SK-N-SH (cell line): Measurements from ENCODE around the gene ADPRHL1. TPM values are rescaled to one million over a fixed set of nuclear protein-coding genes. Genes with fewer than 3 reads are reported as not detected.

Source experiments
- CTCF ChIA-PET: fragments of 300-600, 350-600 bp; formaldehyde crosslinking; extraction: SDS; loops from one replicate; lab custom pipeline; 2021; lab: Yijun Ruan, JAX
- POLR2A ChIA-PET: fragments of 350-600 bp; sonication (Branson Sonifier 250); formaldehyde crosslinking; extraction: SDS; loops from one replicate; lab custom pipeline; 2020; ENCODE audit warnings: antibody characterized with exemption, inconsistent platforms; lab: Yijun Ruan, JAX
- DNase-seq: peaks from one replicate; pipeline ENCODE4 v3.0.0; 2012
- H2AFZ ChIP-seq: fragments of 200-600 bp; sonication (generic); 2 replicates; pipeline ENCODE4 v1.8.1; 2016; ENCODE audit warnings: antibody characterized with exemption, mild to moderate bottlenecking, low read depth
- H3F3A ChIP-seq: fragments of 200-600 bp; sonication (generic); replicated peaks from 2 replicates; pipeline ENCODE3; 2016; ENCODE audit warnings: antibody characterized with exemption, mild to moderate bottlenecking; ENCODE audit not compliant: insufficient read depth
- H3K27ac ChIP-seq, 2 experiments: fragments of 200-500 bp in 1 of 2; fragments of 200-600 bp in 1 of 2; sonication (Bioruptor generic) in 1 of 2; sonication (generic), shearing (Covaris generic) in 1 of 2; 2 replicates each; pipeline versions ENCODE4 v1.5.1 to v1.6.1; 2014 to 2016; ENCODE audit warnings: low read depth in 2 of 2, inconsistent platforms in 1 of 2, low read length in 1 of 2, mild to moderate bottlenecking in 1 of 2, mixed read lengths in 1 of 2
- H3K27me3 ChIP-seq: fragments of 200-600 bp; sonication (generic), shearing (Covaris generic); 2 replicates; pipeline ENCODE4 v1.6.1; 2016; ENCODE audit warnings: mixed run types; ENCODE audit not compliant: insufficient read depth
- H3K36me3 ChIP-seq, 2 experiments: fragments of 200-500 bp in 1 of 2; fragments of 200-600 bp in 1 of 2; sonication (Bioruptor generic) in 1 of 2; sonication (generic) in 1 of 2; replicated peaks in 1 of 2; 2 replicates each; pipeline versions ENCODE3 to v1.5.1; 2014 to 2016; ENCODE audit warnings: low read length in 1 of 2, mild to moderate bottlenecking in 1 of 2; ENCODE audit not compliant: insufficient read depth in 2 of 2, control insufficient read depth in 1 of 2
- H3K4me1 ChIP-seq, 2 experiments: fragments of 200-500 bp in 1 of 2; fragments of 200-600 bp in 1 of 2; sonication (Bioruptor generic) in 1 of 2; sonication (generic), shearing (Covaris generic) in 1 of 2; 2 replicates each; pipeline versions ENCODE4 v1.5.1 to v1.6.1; 2014 to 2016; ENCODE audit warnings: low read depth in 1 of 2, low read length in 1 of 2, mixed run types in 1 of 2; ENCODE audit not compliant: insufficient read depth in 2 of 2, control insufficient read depth in 1 of 2
- H3K4me2 ChIP-seq: fragments of 200-600 bp; sonication (generic), shearing (Covaris generic); 2 replicates; pipeline ENCODE4 v1.6.1; 2017; ENCODE audit warnings: mixed run types
- H3K4me3 ChIP-seq, 2 experiments: fragments of 200-500 bp in 1 of 2; fragments of 200-600 bp in 1 of 2; sonication (Bioruptor generic) in 1 of 2; sonication (generic), shearing (Covaris generic) in 1 of 2; 2 replicates each; pipeline versions ENCODE4 v1.5.1 to v1.8.1; 2014 to 2016; ENCODE audit warnings: low read depth in 2 of 2, inconsistent platforms in 1 of 2, low read length in 1 of 2, mild to moderate bottlenecking in 1 of 2, mixed read lengths in 1 of 2, moderate library complexity in 1 of 2
- H3K79me2 ChIP-seq: fragments of 200-600 bp; sonication (generic); 2 replicates; pipeline ENCODE4 v1.8.1; 2017; ENCODE audit warnings: mild to moderate bottlenecking; ENCODE audit not compliant: insufficient read depth
- H3K9ac ChIP-seq: fragments of 200-600 bp; sonication (generic); 2 replicates; pipeline ENCODE4 v1.6.1; 2017; ENCODE audit warnings: mixed run types
- H3K9me2 ChIP-seq: fragments of 200-600 bp; sonication (generic); 2 replicates; pipeline ENCODE4 v1.6.1; 2017; ENCODE audit warnings: mixed run types
- H3K9me3 ChIP-seq: fragments of 200-600 bp; sonication (generic); 2 replicates; pipeline ENCODE4 v1.6.1; 2017; ENCODE audit warnings: mixed run types, mild to moderate bottlenecking, moderate library complexity
- H4K20me1 ChIP-seq: fragments of 200-600 bp; sonication (generic); 2 replicates; pipeline ENCODE4 v1.6.1; 2017; ENCODE audit warnings: mild to moderate bottlenecking, mixed run types; ENCODE audit not compliant: insufficient read depth
- CTCF ChIP-seq: fragments of 200-600 bp; sonication (generic); IDR thresholded peaks from 2 replicates; pipeline ENCODE4 v1.6.1; 2017; ENCODE audit warnings: antibody characterized with exemption, mild to moderate bottlenecking, moderate library complexity
- ELF1 ChIP-seq: IDR thresholded peaks from 2 replicates; pipeline ENCODE4 v1.4.0; 2012
- EP300 ChIP-seq, 2 experiments: IDR thresholded peaks; 2 replicates each; pipeline versions ENCODE4 v1.4.0 to v1.6.1; 2012; ENCODE audit warnings: borderline replicate concordance in 1 of 2, low read depth in 1 of 2, low read length in 1 of 2
- EZH2phosphoT487 ChIP-seq: fragments of 200-600 bp; sonication (generic); IDR thresholded peaks from 2 replicates; pipeline ENCODE4 v1.6.1; 2017; ENCODE audit warnings: low read depth, mixed run types, mild to moderate bottlenecking, antibody characterized with exemption, moderate library complexity, borderline replicate concordance
- GABPA ChIP-seq: IDR thresholded peaks from 2 replicates; pipeline ENCODE4 v1.4.0; 2012; ENCODE audit warnings: low read depth, mild to moderate bottlenecking
- NRF1 ChIP-seq: IDR thresholded peaks from 2 replicates; pipeline ENCODE4 v1.6.1; 2012; ENCODE audit warnings: low read depth, mild to moderate bottlenecking, low read length
- PBX3 ChIP-seq: IDR thresholded peaks from 2 replicates; pipeline ENCODE4; 2012
- POLR2AphosphoS5 ChIP-seq: IDR thresholded peaks from 2 replicates; pipeline ENCODE4 v1.6.1; 2012; ENCODE audit warnings: low read depth, low read length
- RAD21 ChIP-seq: IDR thresholded peaks from 2 replicates; pipeline ENCODE4 v1.6.1; 2012; ENCODE audit warnings: mild to moderate bottlenecking, low read length
- REST ChIP-seq: IDR thresholded peaks from 2 replicates; pipeline ENCODE4 v1.6.1; 2012; ENCODE audit warnings: mild to moderate bottlenecking, low read depth, low read length, moderate library complexity
- RFX5 ChIP-seq: IDR thresholded peaks from 2 replicates; pipeline ENCODE4 v1.6.1; 2012; ENCODE audit warnings: mild to moderate bottlenecking, improper control_type of control experiment, low read length
- RXRA ChIP-seq: IDR thresholded peaks from 2 replicates; pipeline ENCODE4 v1.4.0; 2012; ENCODE audit warnings: low read depth, mild to moderate bottlenecking, borderline replicate concordance
- SIN3A ChIP-seq: IDR thresholded peaks from 2 replicates; pipeline ENCODE4 v1.6.1; 2012; ENCODE audit warnings: low read depth, mild to moderate bottlenecking, low read length, moderate library complexity, borderline replicate concordance
- TAF1 ChIP-seq: IDR thresholded peaks from 2 replicates; pipeline ENCODE4 v1.6.1; 2012; ENCODE audit warnings: low read depth, mild to moderate bottlenecking, low read length, moderate library complexity, borderline replicate concordance
- TCF12 ChIP-seq: IDR thresholded peaks from 2 replicates; pipeline ENCODE4 v1.4.0; 2012
- YY1 ChIP-seq: IDR thresholded peaks from 2 replicates; pipeline ENCODE4 v1.4.0; 2012; ENCODE audit warnings: low read depth, mild to moderate bottlenecking
- WGBS: methylation state at CpG from one replicate; pipeline ENCODE4 v1.1.6; 2017; ENCODE audit warnings: low lambda C conversion rate; 5-methylcytosine and 5-hydroxymethylcytosine counted together
- polyA plus RNA-seq, 3 experiments: library from polyadenylated mRNA; depleted of rRNA; stranded (reverse); fragments of >200 nt; gene quantifications; 2 replicates each; pipeline ENCODE4 v1.2.3, GENCODE V29; 2012

ADPRHL1 gene
- polyA plus RNA-seq, 1 of the 3 experiments (the other 2 are of a cell fraction) = 1.0 TPM

- TF ChIP-seq CTCF (no peak), ELF1 (no peak), EZH2phosphoT487 (no peak)
- TF ChIP-seq, all 33 proteins: peak for 0
Measured at GRCh38 chr13:113365971-113366588, 87.2 kb downstream of the ADPRHL1 start (continued).

- H3K27ac ChIP-seq = no peak overlapping the region
- no peak overlapping the region for H3K4me2 ChIP-seq
- peaks cover 0 to 12% of the 10 kb centered on the region in 2 experiments; a peak in 1 of 4 replicates for H3K4me1 ChIP-seq
- no peaks in the 10 kb centered on the region for H3K27me3 ChIP-seq
- ChIA-PET CTCF (interaction anchor here (1.2 kb wide), 1 partner anchor 28 kb away, joined by 4 read pairs; no protein-coding TSS in a partner anchor), POLR2A (no interaction called here)
- H3K9ac ChIP-seq = no peak overlapping the region
- no peaks in the 10 kb centered on the region for H3K36me3 ChIP-seq
- WGBS = 97% methylated on average over 22 of the region's 22 CpGs
- H4K20me1 ChIP-seq = no peaks in the 10 kb centered on the region
- no peaks in the 10 kb centered on the region for H3K9me3 ChIP-seq
- H3F3A ChIP-seq = peaks cover 3% of the 10 kb centered on the region
- DNase-seq = no peak
- H3K4me3 ChIP-seq = no peak overlapping the region
- no peak for TF ChIP-seq TAF1
- TF ChIP-seq PBX3 = no peak
- no peak for TF ChIP-seq RXRA
- no peak for TF ChIP-seq TCF12
- H3K79me2 ChIP-seq = peaks cover 5% of the 10 kb centered on the region; the same call in 1 of the 2 replicates
- H2AFZ ChIP-seq = no peak overlapping the region
- no peaks in the 10 kb centered on the region for H3K9me2 ChIP-seq
Measured at GRCh38 chr13:113365583-113365970, 87.7 kb downstream of the ADPRHL1 start.

- ChIA-PET CTCF (interaction anchor here (1.2 kb wide), 1 partner anchor 29 kb away, joined by 4 read pairs; no protein-coding TSS in a partner anchor), POLR2A (no interaction called here)
- peak; percentile 57 for DNase-seq
- WGBS = 82% methylated on average over 14 of the region's 41 CpGs
- Histone ChIP-seq H3K4me3 (peak overlapping the region in 1 of 2 experiments; percentile 50; a peak in 1 of 4 replicates), H3K9ac (peak overlapping the region; percentile 36; the same call in 1 of the 2 replicates), H3K4me2 (peak overlapping the region; percentile 59; the same call in 1 of the 2 replicates), H3K9me2 (no peaks in the 10 kb centered on the region), H3K79me2 (peaks cover 5% of the 10 kb centered on the region; the same call in 1 of the 2 replicates), H3K27ac (peak overlapping the region in 1 of 2 experiments; percentile 53; a peak in 1 of 4 replicates), H3K36me3 (no peaks in the 10 kb centered on the region), H3K27me3 (no peaks in the 10 kb centered on the region), H3K9me3 (no peaks in the 10 kb centered on the region), H2AFZ (peak overlapping the region; percentile 95; the same call in 1 of the 2 replicates), H3K4me1 (peaks cover 0 to 12% of the 10 kb centered on the region in 2 experiments; a peak in 1 of 4 replicates), H3F3A (peaks cover 3% of the 10 kb centered on the region), H4K20me1 (no peaks in the 10 kb centered on the region)
- no peak for TF ChIP-seq SIN3A
- no peak for TF ChIP-seq RAD21
- no peak for TF ChIP-seq REST
- no peak for TF ChIP-seq YY1
- TF ChIP-seq RFX5 = no peak
- TF ChIP-seq POLR2AphosphoS5 = no peak
- TF ChIP-seq NRF1 = no peak
- TF ChIP-seq EP300 (IDR thresholded peaks at IDR 0.05; ENCODE audit: borderline replicate concordance in 1 of 2, low read depth in 1 of 2, low read length in 1 of 2) = no peak
- TF ChIP-seq TAF1 = no peak
- TF ChIP-seq GABPA = no peak
- no peak for TF ChIP-seq TCF12
- TF ChIP-seq PBX3 = no peak
Measured at GRCh38 chr13:113364901-113365582, 88.2 kb downstream of the ADPRHL1 start.
